GM19043 (cell line): ENCODE measurements around the gene FIP1L1.
"Not testable (repeated sequence)": the region's sequence is repeated elsewhere in the genome, so short reads cannot be mapped to it uniquely, and the experiment has no call there.

ENCODE experiments used
- ATAC-seq: cut with Tn5 transposase; IDR thresholded peaks from one replicate; pipeline ENCODE4 v1.9.1; 2021; ENCODE audit warnings: low read depth; ENCODE audit not compliant: unreplicated experiment

Gene FIP1L1

GRCh38 chr4:53465281-53465680 is 87.8 kb downstream of the FIP1L1 start:
- ATAC-seq = no peak

GRCh38 chr4:53465891-53466290 is 88.5 kb downstream of the FIP1L1 start:
- no peak for ATAC-seq

GRCh38 chr4:53466576-53466975 is 89.1 kb downstream of the FIP1L1 start:
- ATAC-seq = not testable (repeated sequence)

GRCh38 chr4:53476232-53477037 is 99.0 kb downstream of the FIP1L1 start:
- ATAC-seq = no peak

- no peak for ATAC-seq
Measured at GRCh38 chr4:53477038-53477565, 99.7 kb downstream of the FIP1L1 start.

GRCh38 chr4:53477636-53478035 is 100.2 kb downstream of the FIP1L1 start:
- ATAC-seq = no peak

- ATAC-seq = no peak
Measured at GRCh38 chr4:53478671-53479456, 101.4 kb downstream of the FIP1L1 start.

- no peak for ATAC-seq
Measured at GRCh38 chr4:53479736-53480525, 102.5 kb downstream of the FIP1L1 start.

- ATAC-seq = no peak
Measured at GRCh38 chr4:53480909-53481308, 103.5 kb downstream of the FIP1L1 start.

- no peak for ATAC-seq
Measured at GRCh38 chr4:53481586-53481985, 104.1 kb downstream of the FIP1L1 start.

- no peak for ATAC-seq
Measured at GRCh38 chr4:53483250-53483649, 105.8 kb downstream of the FIP1L1 start.

GRCh38 chr4:53484911-53485657 is 107.6 kb downstream of the FIP1L1 start:
- no peak for ATAC-seq

GRCh38 chr4:53485658-53486040 is 108.2 kb downstream of the FIP1L1 start:
- no peak for ATAC-seq

GRCh38 chr4:53487766-53488165 is 110.3 kb downstream of the FIP1L1 start:
- no peak for ATAC-seq

GRCh38 chr4:53489279-53489889 is 111.9 kb downstream of the FIP1L1 start:
- no peak for ATAC-seq

- no peak for ATAC-seq
Measured at GRCh38 chr4:53490161-53490956, 112.9 kb downstream of the FIP1L1 start.

- no peak for ATAC-seq
Measured at GRCh38 chr4:53490965-53491622, 113.7 kb downstream of the FIP1L1 start.

GRCh38 chr4:53494851-53495250 is 117.4 kb downstream of the FIP1L1 start:
- ATAC-seq = no peak
